ENCODE data around the gene SLC12A5.

DNA sequence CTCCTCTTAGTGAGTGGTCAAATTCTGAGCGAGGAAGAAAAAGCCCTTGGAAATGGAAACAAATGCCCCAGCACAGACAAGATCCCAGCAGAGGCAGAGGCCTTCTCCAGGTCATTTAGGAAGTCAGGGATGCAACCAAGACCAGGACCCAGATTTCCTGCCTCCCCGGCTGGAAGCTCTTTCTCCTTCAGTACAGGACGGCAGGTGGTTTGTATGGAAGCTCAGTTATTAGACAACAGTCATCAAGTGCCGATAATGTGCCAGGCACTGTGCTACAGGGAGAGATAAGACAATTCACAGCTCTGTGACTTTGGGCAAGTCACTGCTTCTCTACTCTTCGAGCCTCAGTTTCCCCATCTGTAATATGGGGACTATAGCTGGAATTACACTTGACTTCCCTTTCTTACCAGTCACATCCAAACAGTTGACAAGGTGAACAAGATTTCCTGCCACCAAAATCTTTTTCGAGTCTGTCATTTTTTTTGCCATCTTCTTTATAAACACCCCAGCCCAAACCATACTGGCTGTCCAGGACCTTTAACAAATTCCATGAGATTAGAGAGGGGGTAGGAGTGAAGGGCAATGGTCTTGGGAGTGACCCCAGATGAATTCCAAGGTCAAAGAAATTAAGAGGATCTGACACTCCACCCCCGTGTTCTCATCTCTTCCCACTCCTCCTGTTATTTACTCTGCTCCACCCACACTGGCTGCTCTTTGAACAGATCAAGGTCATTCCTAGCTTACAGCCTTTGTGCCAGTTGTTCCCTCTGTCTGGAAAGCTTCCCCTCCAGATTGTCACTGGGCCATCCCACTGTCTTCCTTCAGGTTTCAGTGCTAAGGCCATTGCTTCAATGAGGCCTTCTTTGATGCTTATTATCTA, 14.3 kb upstream of the SLC12A5 start:
- TF ChIP-seq, protein P1, sequence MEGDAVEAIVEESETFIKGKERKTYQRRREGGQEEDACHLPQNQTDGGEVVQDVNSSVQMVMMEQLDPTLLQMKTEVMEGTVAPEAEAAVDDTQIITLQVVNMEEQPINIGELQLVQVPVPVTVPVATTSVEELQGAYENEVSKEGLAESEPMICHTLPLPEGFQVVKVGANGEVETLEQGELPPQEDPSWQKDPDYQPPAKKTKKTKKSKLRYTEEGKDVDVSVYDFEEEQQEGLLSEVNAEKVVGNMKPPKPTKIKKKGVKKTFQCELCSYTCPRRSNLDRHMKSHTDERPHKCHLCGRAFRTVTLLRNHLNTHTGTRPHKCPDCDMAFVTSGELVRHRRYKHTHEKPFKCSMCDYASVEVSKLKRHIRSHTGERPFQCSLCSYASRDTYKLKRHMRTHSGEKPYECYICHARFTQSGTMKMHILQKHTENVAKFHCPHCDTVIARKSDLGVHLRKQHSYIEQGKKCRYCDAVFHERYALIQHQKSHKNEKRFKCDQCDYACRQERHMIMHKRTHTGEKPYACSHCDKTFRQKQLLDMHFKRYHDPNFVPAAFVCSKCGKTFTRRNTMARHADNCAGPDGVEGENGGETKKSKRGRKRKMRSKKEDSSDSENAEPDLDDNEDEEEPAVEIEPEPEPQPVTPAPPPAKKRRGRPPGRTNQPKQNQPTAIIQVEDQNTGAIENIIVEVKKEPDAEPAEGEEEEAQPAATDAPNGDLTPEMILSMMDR (IDR thresholded peaks at IDR 0.05), result no peak
- TF ChIP-seq EZH2phosphoT487 (IDR thresholded peaks at IDR 0.05) (no peak), EZH2 (IDR thresholded peaks at IDR 0.05) (no peak)

All from neural progenitor cell (in vitro differentiated cells).